ENCODE measurements around the gene FLAD1.

DNA sequence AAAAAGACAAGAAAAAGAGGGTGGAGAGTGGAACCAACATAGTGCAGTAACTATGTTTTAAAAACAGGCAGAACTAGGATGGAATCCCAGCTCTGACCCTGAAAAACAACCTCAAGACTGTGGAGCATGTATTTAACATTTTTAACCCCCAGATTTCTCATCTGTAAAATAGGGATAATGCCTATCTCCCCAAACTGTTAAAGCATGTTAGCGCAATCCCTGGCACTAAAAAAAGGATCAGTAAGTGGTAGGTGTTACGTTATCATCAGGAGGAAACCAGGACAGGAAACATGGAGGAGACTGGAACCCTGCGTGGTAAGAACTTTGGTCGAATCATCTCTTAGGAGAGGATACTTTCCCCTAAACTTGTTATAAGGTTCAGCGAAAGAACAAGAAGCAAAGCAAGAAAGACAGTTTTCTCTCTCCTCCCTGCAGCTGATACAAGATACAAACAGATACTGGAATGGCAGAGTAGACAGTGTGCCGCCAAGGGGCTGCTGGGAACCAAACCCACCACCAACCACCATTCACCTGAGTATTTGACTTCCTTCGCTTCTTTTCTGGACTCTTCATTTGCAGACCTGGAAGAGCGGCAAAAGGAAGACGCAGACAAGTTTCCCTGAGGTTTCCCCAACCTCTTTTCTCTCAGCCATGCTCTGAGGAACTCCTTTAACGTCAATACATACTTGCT is 22.6 kb upstream of the FLAD1 start:
- no peak for TF ChIP-seq EZH2 (IDR thresholded peaks at IDR 0.05; ENCODE audit: borderline replicate concordance, low read depth, low read length, poor library complexity, severe bottlenecking)
- TF ChIP-seq, protein P1, sequence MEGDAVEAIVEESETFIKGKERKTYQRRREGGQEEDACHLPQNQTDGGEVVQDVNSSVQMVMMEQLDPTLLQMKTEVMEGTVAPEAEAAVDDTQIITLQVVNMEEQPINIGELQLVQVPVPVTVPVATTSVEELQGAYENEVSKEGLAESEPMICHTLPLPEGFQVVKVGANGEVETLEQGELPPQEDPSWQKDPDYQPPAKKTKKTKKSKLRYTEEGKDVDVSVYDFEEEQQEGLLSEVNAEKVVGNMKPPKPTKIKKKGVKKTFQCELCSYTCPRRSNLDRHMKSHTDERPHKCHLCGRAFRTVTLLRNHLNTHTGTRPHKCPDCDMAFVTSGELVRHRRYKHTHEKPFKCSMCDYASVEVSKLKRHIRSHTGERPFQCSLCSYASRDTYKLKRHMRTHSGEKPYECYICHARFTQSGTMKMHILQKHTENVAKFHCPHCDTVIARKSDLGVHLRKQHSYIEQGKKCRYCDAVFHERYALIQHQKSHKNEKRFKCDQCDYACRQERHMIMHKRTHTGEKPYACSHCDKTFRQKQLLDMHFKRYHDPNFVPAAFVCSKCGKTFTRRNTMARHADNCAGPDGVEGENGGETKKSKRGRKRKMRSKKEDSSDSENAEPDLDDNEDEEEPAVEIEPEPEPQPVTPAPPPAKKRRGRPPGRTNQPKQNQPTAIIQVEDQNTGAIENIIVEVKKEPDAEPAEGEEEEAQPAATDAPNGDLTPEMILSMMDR (conservative IDR thresholded peaks at IDR 0.05; ENCODE audit: low read depth, low read length) = no peak
